ENCODE results near the gene VGF.

- TF ChIP-seq CTCF (IDR thresholded peaks at IDR 0.05) = no peak
- TF ChIP-seq TCF7L2 (IDR thresholded peaks at IDR 0.05; ENCODE audit: low read depth, low read length) = no peak
- TF ChIP-seq POLR2AphosphoS5 (IDR thresholded peaks at IDR 0.05; ENCODE audit: low read depth, low read length) = no peak
Observed at GRCh38 chr7:101197991-101198390, 32.6 kb upstream of the VGF start.

Measured in Panc1 (cell line).